MM.1S (cell line): ENCODE data around the gene PDCD1.
"Not testable (repeated sequence)": the region's sequence is repeated elsewhere in the genome, so short reads cannot be mapped to it uniquely, and the experiment has no call there.

ENCODE experiments used
- DNase-seq: peaks from one replicate; pipeline ENCODE4 v3.0.0-alpha.2; 2015
- H2AFZ ChIP-seq: fragments of 300-600 bp; sonication (generic); 2 replicates; pipeline ENCODE4 v1.6.0; 2016; ENCODE audit warnings: antibody characterized with exemption, low read length
- H3F3A ChIP-seq: fragments of 300-600 bp; sonication (generic); 2 replicates; pipeline ENCODE4 v1.6.1; 2016; ENCODE audit warnings: mild to moderate bottlenecking, antibody characterized with exemption, low read length, moderate library complexity, mixed read lengths; ENCODE audit not compliant: insufficient read depth
- H3K27ac ChIP-seq: fragments of 300-600 bp; sonication (generic); 2 replicates; pipeline ENCODE4 v1.5.1; 2016; ENCODE audit warnings: mild to moderate bottlenecking, low read length
- H3K27me3 ChIP-seq: fragments of 300-600 bp; sonication (generic); replicated peaks from 2 replicates; pipeline ENCODE4 v1.6.0; 2016; ENCODE audit warnings: low read length; ENCODE audit not compliant: insufficient read depth
- H3K36me3 ChIP-seq: fragments of 300-600 bp; sonication (generic); replicated peaks from 2 replicates; pipeline ENCODE4 v1.6.1; 2016; ENCODE audit warnings: mild to moderate bottlenecking, low read length, mixed read lengths; ENCODE audit not compliant: insufficient read depth
- H3K4me1 ChIP-seq: fragments of 300-600 bp; sonication (generic); 2 replicates; pipeline ENCODE4 v1.6.1; 2016; ENCODE audit warnings: low read length, mixed read lengths
- H3K4me2 ChIP-seq: fragments of 300-600 bp; sonication (generic); 2 replicates; pipeline ENCODE4 v1.6.0; 2016; ENCODE audit warnings: low read depth, low read length
- H3K4me3 ChIP-seq: fragments of 300-600 bp; sonication (generic); 2 replicates; pipeline ENCODE4 v1.5.1; 2016; ENCODE audit warnings: low read length, mixed read lengths
- H3K79me2 ChIP-seq: fragments of 300-600 bp; sonication (generic); 2 replicates; pipeline ENCODE4 v1.6.1; 2016; ENCODE audit warnings: mixed run types, low read length, mixed read lengths
- H3K9ac ChIP-seq: fragments of 300-600 bp; sonication (generic); 2 replicates; pipeline ENCODE4 v1.6.1; 2016; ENCODE audit warnings: low read length, mixed read lengths
- H3K9me2 ChIP-seq: fragments of 300-600 bp; sonication (generic); replicated peaks from 2 replicates; pipeline ENCODE4 v1.6.1; 2016; ENCODE audit warnings: mild to moderate bottlenecking, low read length, mixed read lengths; ENCODE audit not compliant: insufficient read depth
- H3K9me3 ChIP-seq: fragments of 300-600 bp; sonication (generic); replicated peaks from 2 replicates; pipeline ENCODE4 v1.6.1; 2016; ENCODE audit warnings: mild to moderate bottlenecking, low read length, mixed read lengths; ENCODE audit not compliant: insufficient read depth
- H4K20me1 ChIP-seq: fragments of 300-600 bp; sonication (generic); 2 replicates; pipeline ENCODE4 v1.6.1; 2016; ENCODE audit warnings: mild to moderate bottlenecking, low read length, moderate library complexity, mixed read lengths; ENCODE audit not compliant: insufficient read depth
- CTCF ChIP-seq: fragments of 300-600 bp; sonication (generic); IDR thresholded peaks from 2 replicates; pipeline ENCODE4 v1.5.1; 2016; ENCODE audit warnings: antibody characterized with exemption, low read length, mixed read lengths
- EZH2 ChIP-seq: fragments of 300-600 bp; sonication (generic); optimal IDR thresholded peaks from 2 replicates; pipeline ENCODE3; 2017; ENCODE audit warnings: low read depth, mild to moderate bottlenecking, antibody characterized with exemption, low read length, mixed read lengths
- EZH2phosphoT487 ChIP-seq: fragments of 300-600 bp; sonication (generic); IDR thresholded peaks from 2 replicates; pipeline ENCODE4 v1.6.1; 2018; ENCODE audit warnings: antibody characterized with exemption, low read length

The PDCD1 gene

GRCh38 chr2:241827394-241827793 is 31.3 kb downstream of the PDCD1 start:
- H3K36me3 ChIP-seq = no peaks in the 10 kb centered on the region
- H3K4me3 ChIP-seq = no peak overlapping the region
- no peak overlapping the region for H2AFZ ChIP-seq
- H3K9me2 ChIP-seq = no peaks in the 10 kb centered on the region
- H3K4me1 ChIP-seq = no peaks in the 10 kb centered on the region
- H3K4me2 ChIP-seq = no peak overlapping the region
- H4K20me1 ChIP-seq = no peaks in the 10 kb centered on the region
- no peaks in the 10 kb centered on the region for H3K79me2 ChIP-seq
- no peak overlapping the region for H3K9ac ChIP-seq
- peaks cover 25% of the 10 kb centered on the region for H3K27me3 ChIP-seq
- TF ChIP-seq EZH2 (no peak), CTCF (no peak), EZH2phosphoT487 (no peak)
- no peaks in the 10 kb centered on the region for H3K9me3 ChIP-seq
- no peaks in the 10 kb centered on the region for H3F3A ChIP-seq
- DNase-seq = no peak
- no peak overlapping the region for H3K27ac ChIP-seq

- DNase-seq, H3K9me3 ChIP-seq, H3K27ac ChIP-seq, H3K36me3 ChIP-seq, H3K4me1 ChIP-seq, H3K9me2 ChIP-seq, H3F3A ChIP-seq, H3K9ac ChIP-seq, H3K4me3 ChIP-seq, H3K4me2 ChIP-seq, H3K79me2 ChIP-seq, H2AFZ ChIP-seq, H4K20me1 ChIP-seq: not testable (repeated sequence)
- H3K27me3 ChIP-seq = peaks cover 19% of the 10 kb centered on the region
Measured at GRCh38 chr2:241823531-241824437, 34.9 kb downstream of the PDCD1 start.

- no peaks in the 10 kb centered on the region for H3K9me2 ChIP-seq
- no peak for DNase-seq
- H3K4me2 ChIP-seq = no peak overlapping the region
- H3K36me3 ChIP-seq = no peaks in the 10 kb centered on the region
- TF ChIP-seq EZH2phosphoT487 (no peak), CTCF (no peak), EZH2 (no peak)
- no peaks in the 10 kb centered on the region for H3K9me3 ChIP-seq
- H3K79me2 ChIP-seq = no peaks in the 10 kb centered on the region
- H3K4me3 ChIP-seq = no peak overlapping the region
- peaks cover 29% of the 10 kb centered on the region for H3K27me3 ChIP-seq
- no peaks in the 10 kb centered on the region for H3F3A ChIP-seq
- H4K20me1 ChIP-seq = no peaks in the 10 kb centered on the region
- no peak overlapping the region for H3K27ac ChIP-seq
- H3K9ac ChIP-seq = no peak overlapping the region
- H3K4me1 ChIP-seq = no peaks in the 10 kb centered on the region
- H2AFZ ChIP-seq = no peak overlapping the region
Measured at GRCh38 chr2:241822264-241822623, 36.5 kb downstream of the PDCD1 start.
